Measurements from ENCODE around the gene USF3. TPM values are rescaled to one million over a fixed set of nuclear protein-coding genes. Genes with fewer than 3 reads are reported as not detected.

Gene USF3
- total RNA-seq, 1 donor from 2014 or later = 15.3 TPM

GRCh38 chr3:113714702-113715101 is 18.3 kb upstream of the USF3 start:
- H3K36me3 Mint-ChIP-seq = peaks cover 4% of the 10 kb centered on the region
- peaks cover 14% of the 10 kb centered on the region for H3K36me3 ChIP-seq
- H3K79me2 ChIP-seq (ENCODE audit: low read depth) = no peaks in the 10 kb centered on the region
- no peaks in the 10 kb centered on the region for H3K4me1 ChIP-seq
- H3K4me2 ChIP-seq = no peak overlapping the region
- H3F3A ChIP-seq (ENCODE audit: low read depth) = peaks cover 26% of the 10 kb centered on the region
- H3K4me3 Mint-ChIP-seq = no peak overlapping the region
- no peaks in the 10 kb centered on the region for H3K4me1 Mint-ChIP-seq
- no peak overlapping the region for H3K4me3 ChIP-seq
- no peaks in the 10 kb centered on the region for H3K9me3 Mint-ChIP-seq
- no peak overlapping the region for H3K27ac ChIP-seq
- no peaks in the 10 kb centered on the region for H4K20me1 ChIP-seq (ENCODE audit: low read depth)
- H3K9me3 ChIP-seq (ENCODE audit: low read depth) = no peaks in the 10 kb centered on the region
- TF ChIP-seq EZH2phosphoT487 (IDR thresholded peaks at IDR 0.05) = no peak
- no peak for TF ChIP-seq CTCF (IDR thresholded peaks at IDR 0.05)
- no peak for TF ChIP-seq EZH2 (IDR thresholded peaks at IDR 0.05)
- H3K27me3 ChIP-seq = peaks cover 7% of the 10 kb centered on the region
- no peak overlapping the region for H3K9ac ChIP-seq
- H3K27ac Mint-ChIP-seq = no peak overlapping the region
- no peaks in the 10 kb centered on the region for H3K27me3 Mint-ChIP-seq (ENCODE audit: insufficient read depth, low read depth)
- DNase-seq (ENCODE audit: low spot score) = no peak
- no peak overlapping the region for H2AFZ ChIP-seq (replicated peaks)

GRCh38 chr3:113712129-113712528 is 15.7 kb upstream of the USF3 start:
- H3K27me3 Mint-ChIP-seq (ENCODE audit: insufficient read depth, low read depth) = peaks cover 3% of the 10 kb centered on the region
- H2AFZ ChIP-seq (replicated peaks) = no peak overlapping the region

GRCh38 chr3:113707835-113708234 is 11.4 kb upstream of the USF3 start:
- no peaks in the 10 kb centered on the region for H3K4me1 Mint-ChIP-seq
- TF ChIP-seq CTCF (IDR thresholded peaks at IDR 0.05) (no peak), EZH2 (IDR thresholded peaks at IDR 0.05) (no peak), EZH2phosphoT487 (IDR thresholded peaks at IDR 0.05) (no peak)
- DNase-seq (ENCODE audit: low spot score) = no peak
- no peak overlapping the region for H3K4me3 Mint-ChIP-seq
- H3K4me3 ChIP-seq = no peak overlapping the region
- no peaks in the 10 kb centered on the region for H4K20me1 ChIP-seq (ENCODE audit: low read depth)
- no peaks in the 10 kb centered on the region for H3K36me3 ChIP-seq
- H3K9me3 Mint-ChIP-seq = no peaks in the 10 kb centered on the region
- H3K27me3 Mint-ChIP-seq (ENCODE audit: insufficient read depth, low read depth) = peaks cover 3% of the 10 kb centered on the region
- no peaks in the 10 kb centered on the region for H3K36me3 Mint-ChIP-seq
- H3K9me3 ChIP-seq (ENCODE audit: low read depth) = no peaks in the 10 kb centered on the region
- no peak overlapping the region for H3K27ac ChIP-seq
- H3F3A ChIP-seq (ENCODE audit: low read depth) = peaks cover 5% of the 10 kb centered on the region
- H3K79me2 ChIP-seq (ENCODE audit: low read depth) = no peaks in the 10 kb centered on the region
- peaks cover 7% of the 10 kb centered on the region for H3K27me3 ChIP-seq
- no peak overlapping the region for H2AFZ ChIP-seq (replicated peaks)
- no peak overlapping the region for H3K9ac ChIP-seq
- no peak overlapping the region for H3K4me2 ChIP-seq
- no peak overlapping the region for H3K27ac Mint-ChIP-seq
- no peaks in the 10 kb centered on the region for H3K4me1 ChIP-seq

More at GRCh38 chr3:113712129-113712528, 15.7 kb upstream of the USF3 start:
- peaks cover 4% of the 10 kb centered on the region for H3K36me3 Mint-ChIP-seq
- Histone ChIP-seq H3K9me3 (ENCODE audit: low read depth) (no peaks in the 10 kb centered on the region), H3F3A (ENCODE audit: low read depth) (peaks cover 20% of the 10 kb centered on the region), H3K4me2 (no peak overlapping the region), H4K20me1 (ENCODE audit: low read depth) (no peaks in the 10 kb centered on the region), H3K9ac (no peak overlapping the region), H3K27ac (no peak overlapping the region), H3K27me3 (peaks cover 7% of the 10 kb centered on the region), H3K36me3 (peaks cover 3% of the 10 kb centered on the region), H3K4me1 (no peaks in the 10 kb centered on the region), H3K79me2 (ENCODE audit: low read depth) (no peaks in the 10 kb centered on the region), H3K4me3 (no peak overlapping the region)
- TF ChIP-seq EZH2phosphoT487 (IDR thresholded peaks at IDR 0.05) (no peak), EZH2 (IDR thresholded peaks at IDR 0.05) (no peak), CTCF (IDR thresholded peaks at IDR 0.05) (no peak)
- no peak overlapping the region for H3K27ac Mint-ChIP-seq
- H3K9me3 Mint-ChIP-seq = no peaks in the 10 kb centered on the region
- DNase-seq (ENCODE audit: low spot score) = no peak
- no peak overlapping the region for H3K4me3 Mint-ChIP-seq
- no peaks in the 10 kb centered on the region for H3K4me1 Mint-ChIP-seq
